Measurements from ENCODE around the gene TBX1.
A peak's percentile ranks its signal among the peaks of the same experiment; 100 is the strongest.

The TBX1 gene

GRCh38 chr22:19721330-19722177 is 39.0 kb upstream of the TBX1 start:
- Histone ChIP-seq H3K4me3 (ENCODE audit: low read depth in 1 of 2, low read length in 1 of 2) (no peak overlapping the region), H3K27me3 (peaks cover 57% of the 10 kb centered on the region), H3K9me3 (peaks cover 6% of the 10 kb centered on the region), H3K27ac (no peak overlapping the region), H3K4me1 (ENCODE audit: control insufficient read depth in 1 of 2, insufficient read depth in 1 of 2, low read depth in 1 of 2, low read length in 1 of 2) (peaks cover 40 to 55% of the 10 kb centered on the region in 2 experiments), H3K36me3 (peaks cover 66% of the 10 kb centered on the region)
- TF ChIP-seq, protein P1, sequence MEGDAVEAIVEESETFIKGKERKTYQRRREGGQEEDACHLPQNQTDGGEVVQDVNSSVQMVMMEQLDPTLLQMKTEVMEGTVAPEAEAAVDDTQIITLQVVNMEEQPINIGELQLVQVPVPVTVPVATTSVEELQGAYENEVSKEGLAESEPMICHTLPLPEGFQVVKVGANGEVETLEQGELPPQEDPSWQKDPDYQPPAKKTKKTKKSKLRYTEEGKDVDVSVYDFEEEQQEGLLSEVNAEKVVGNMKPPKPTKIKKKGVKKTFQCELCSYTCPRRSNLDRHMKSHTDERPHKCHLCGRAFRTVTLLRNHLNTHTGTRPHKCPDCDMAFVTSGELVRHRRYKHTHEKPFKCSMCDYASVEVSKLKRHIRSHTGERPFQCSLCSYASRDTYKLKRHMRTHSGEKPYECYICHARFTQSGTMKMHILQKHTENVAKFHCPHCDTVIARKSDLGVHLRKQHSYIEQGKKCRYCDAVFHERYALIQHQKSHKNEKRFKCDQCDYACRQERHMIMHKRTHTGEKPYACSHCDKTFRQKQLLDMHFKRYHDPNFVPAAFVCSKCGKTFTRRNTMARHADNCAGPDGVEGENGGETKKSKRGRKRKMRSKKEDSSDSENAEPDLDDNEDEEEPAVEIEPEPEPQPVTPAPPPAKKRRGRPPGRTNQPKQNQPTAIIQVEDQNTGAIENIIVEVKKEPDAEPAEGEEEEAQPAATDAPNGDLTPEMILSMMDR (IDR thresholded peaks at IDR 0.05), result no peak

DNA sequence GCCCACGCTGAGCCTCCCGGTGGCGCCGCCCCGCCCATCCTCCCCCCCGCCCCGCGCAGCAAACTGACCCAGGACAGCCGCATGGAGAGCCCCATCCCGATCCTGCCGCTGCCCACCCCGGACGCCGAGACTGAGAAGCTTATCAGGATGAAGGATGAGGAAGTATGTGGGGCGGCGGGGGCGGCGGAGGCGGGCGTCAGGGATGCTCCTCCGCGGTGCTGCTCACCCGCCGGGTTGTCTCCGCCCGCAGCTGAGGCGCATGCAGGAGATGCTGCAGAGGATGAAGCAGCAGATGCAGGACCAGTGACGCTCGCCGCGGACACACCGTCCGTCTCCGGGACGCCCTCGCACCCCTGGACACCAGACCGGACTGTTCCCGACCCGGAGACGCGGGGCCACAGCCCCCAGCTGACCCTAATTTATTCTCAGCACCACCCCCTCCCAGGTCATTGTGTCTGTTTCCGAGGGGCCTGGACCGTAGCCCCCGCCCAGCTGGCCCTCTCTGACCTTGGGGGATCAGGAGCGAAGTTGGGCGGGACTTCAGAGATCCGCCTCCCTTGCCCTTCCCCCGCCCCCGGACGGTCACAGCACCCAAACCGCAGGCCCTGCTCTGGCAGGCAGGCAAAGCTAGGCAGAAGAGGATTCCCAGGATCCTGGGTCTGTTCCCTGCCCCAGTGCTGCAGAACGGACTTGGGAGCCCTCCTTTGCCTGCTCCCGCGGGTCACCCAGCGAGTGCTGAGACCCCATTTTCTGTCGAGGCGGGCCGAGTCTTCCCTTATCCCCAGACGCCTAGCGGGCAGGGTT is 38.2 kb upstream of the TBX1 start:
- Histone ChIP-seq H3K4me3 (ENCODE audit: low read depth in 1 of 2, low read length in 1 of 2) (peak overlapping the region in 1 of 2 experiments; percentile 7), H3K27ac (no peak overlapping the region), H3K27me3 (peaks cover 57% of the 10 kb centered on the region), H3K9me3 (peaks cover 6% of the 10 kb centered on the region), H3K4me1 (ENCODE audit: control insufficient read depth in 1 of 2, insufficient read depth in 1 of 2, low read depth in 1 of 2, low read length in 1 of 2) (peaks cover 32 to 47% of the 10 kb centered on the region in 2 experiments), H3K36me3 (peaks cover 66% of the 10 kb centered on the region)
- TF ChIP-seq, protein P1 (IDR thresholded peaks at IDR 0.05), result no peak

GRCh38 chr22:19722982-19723231 is 37.7 kb upstream of the TBX1 start:
- H3K27me3 ChIP-seq, result peaks cover 59% of the 10 kb centered on the region
- peaks cover 66% of the 10 kb centered on the region for H3K36me3 ChIP-seq

GRCh38 chr22:19723232-19723982 is 37.2 kb upstream of the TBX1 start, which contains the start of gene GP1BB:
Gene GP1BB (plus strand): TSS chr22:19723539. CDS start chr22:19723570, 31 bp downstream.
- TF ChIP-seq, protein P1 (IDR thresholded peaks at IDR 0.05), result no peak
- H3K9me3 ChIP-seq, result peaks cover 6% of the 10 kb centered on the region
- H3K4me3 ChIP-seq (ENCODE audit: low read depth in 1 of 2, low read length in 1 of 2), result peak within 1 kb of the TSS in 1 of 2 experiments; percentile 7
- H3K27ac ChIP-seq, result no peak within 1 kb of the TSS
- peaks cover 64% of the 10 kb centered on the region for H3K27me3 ChIP-seq
- H3K36me3 ChIP-seq, result peaks cover 66% of the 10 kb centered on the region
- H3K4me1 ChIP-seq (ENCODE audit: control insufficient read depth in 1 of 2, insufficient read depth in 1 of 2, low read depth in 1 of 2, low read length in 1 of 2), result peaks cover 25 to 38% of the 10 kb centered on the region in 2 experiments

More at GRCh38 chr22:19722982-19723231, 37.7 kb upstream of the TBX1 start:
- TF ChIP-seq, protein P1 (IDR thresholded peaks at IDR 0.05), result no peak
- H3K27ac ChIP-seq, result no peak overlapping the region
- H3K4me1 ChIP-seq (ENCODE audit: control insufficient read depth in 1 of 2, insufficient read depth in 1 of 2, low read depth in 1 of 2, low read length in 1 of 2), result peaks cover 28 to 42% of the 10 kb centered on the region in 2 experiments
- H3K4me3 ChIP-seq (ENCODE audit: low read depth in 1 of 2, low read length in 1 of 2), result peak overlapping the region in 1 of 2 experiments; percentile 7
- H3K9me3 ChIP-seq, result peaks cover 6% of the 10 kb centered on the region
